CD8-positive, alpha-beta memory T cell (primary cell): ENCODE measurements around the gene MEI1. TPM values are rescaled to one million over a fixed set of nuclear protein-coding genes. Genes with fewer than 3 reads are reported as not detected.
"Not testable (repeated sequence)": the region's sequence is repeated elsewhere in the genome, so short reads cannot be mapped to it uniquely, and the experiment has no call there.

ENCODE experiments used
- CTCF ChIA-PET: fragments of 350-600 bp; sonication (Branson Sonifier 250); formaldehyde crosslinking; loops from one replicate; lab custom pipeline; 2021; ENCODE audit warnings: antibody characterized with exemption; lab: Charles Lee
- POLR2A ChIA-PET: fragments of 350-600 bp; sonication (Branson Sonifier 250); formaldehyde crosslinking; loops from one replicate; lab custom pipeline; 2021; ENCODE audit warnings: antibody characterized with exemption; lab: Charles Lee
- DNase-seq, 5 donors: peaks; one replicate each; pipeline versions ENCODE4 v3.0.0 to v3.0.0-alpha.2; 2020 to 2022; ENCODE audit warnings: mixed read lengths in 1 of 5
- H3K27ac ChIP-seq: one replicate; pipeline ENCODE4 v1.7.0; 2013; ENCODE audit warnings: low read depth, mild to moderate bottlenecking, low read length, moderate library complexity
- H3K27me3 ChIP-seq: 2 replicates; pipeline ENCODE4 v1.7.0; 2013; ENCODE audit warnings: low read length, mild to moderate bottlenecking; ENCODE audit not compliant: insufficient read depth, poor library complexity, severe bottlenecking
- H3K36me3 ChIP-seq: 2 replicates; pipeline ENCODE4 v1.7.0; 2013; ENCODE audit warnings: mild to moderate bottlenecking, low read length, moderate library complexity; ENCODE audit not compliant: insufficient read depth
- H3K4me1 ChIP-seq: 2 replicates; pipeline ENCODE4 v1.7.0; 2013; ENCODE audit warnings: mild to moderate bottlenecking, low read length, moderate library complexity; ENCODE audit not compliant: insufficient read depth
- H3K4me3 ChIP-seq: 2 replicates; pipeline ENCODE4 v1.7.0; 2013; ENCODE audit warnings: mild to moderate bottlenecking, low read length
- H3K9me3 ChIP-seq: 2 replicates; pipeline ENCODE4 v1.7.0; 2013; ENCODE audit warnings: mild to moderate bottlenecking, low read length
- H3K27ac Mint-ChIP-seq, 8 donors: one replicate each; pipeline ENCODE4 v1.8.0; 2020 to 2021; ENCODE audit warnings: mixed read lengths in 8 of 8, mild to moderate bottlenecking in 6 of 8, inconsistent platforms in 3 of 8, moderate library complexity in 3 of 8
- H3K27me3 Mint-ChIP-seq, 2 donors: one replicate each; pipeline ENCODE4 v1.8.0; 2020 to 2021; ENCODE audit warnings: mixed read lengths in 2 of 2, mild to moderate bottlenecking in 1 of 2, moderate library complexity in 1 of 2
- H3K36me3 Mint-ChIP-seq, 3 donors: one replicate each; pipeline ENCODE4 v1.8.0; 2020 to 2021; ENCODE audit warnings: mixed read lengths in 3 of 3, inconsistent platforms in 1 of 3, mild to moderate bottlenecking in 1 of 3
- H3K4me1 Mint-ChIP-seq, 3 donors: one replicate each; pipeline ENCODE4 v1.8.0; 2020 to 2021; ENCODE audit warnings: mixed read lengths in 3 of 3, inconsistent platforms in 1 of 3, mild to moderate bottlenecking in 1 of 3
- H3K4me3 Mint-ChIP-seq, 7 donors: one replicate each; pipeline ENCODE4 v1.8.0; 2020 to 2021; ENCODE audit warnings: mixed read lengths in 7 of 7, mild to moderate bottlenecking in 6 of 7, moderate library complexity in 4 of 7, inconsistent platforms in 2 of 7
- H3K9me3 Mint-ChIP-seq, 5 donors: one replicate each; pipeline ENCODE4 v1.8.0; 2020 to 2022; ENCODE audit warnings: mixed read lengths in 5 of 5, mild to moderate bottlenecking in 3 of 5, moderate library complexity in 2 of 5, inconsistent platforms in 1 of 5
- polyA plus RNA-seq: library from polyadenylated mRNA; unstranded; fragments of 300-500 nt; fragmentation: Illumina TruSeq; gene quantifications from one replicate; pipeline ENCODE4 v1.2.3, GENCODE V29; 2021
- total RNA-seq, 2 experiments: library from RNA; stranded (reverse); gene quantifications; one replicate each; pipeline ENCODE4 v1.2.3, GENCODE V29; 2021

Gene MEI1
- total and polyA plus RNA-seq, 3 experiments from 2014 or later: 33.9 to 150 (median 36.3) TPM

- Mint-ChIP-seq H3K27me3 (no peaks in the 10 kb centered on the region), H3K4me1 (no peaks in the 10 kb centered on the region), H3K9me3 (peaks cover 0 to 1% (median 0%) of the 10 kb centered on the region in 5 donors), H3K4me3 (no peak overlapping the region), H3K27ac (no peak overlapping the region), H3K36me3 (peaks cover 17 to 95% (median 19%) of the 10 kb centered on the region in 3 donors)
- Histone ChIP-seq H3K27ac (no peak overlapping the region), H3K4me3 (no peak overlapping the region), H3K27me3 (no peaks in the 10 kb centered on the region), H3K36me3 (peaks cover 75% of the 10 kb centered on the region), H3K9me3 (no peaks in the 10 kb centered on the region), H3K4me1 (no peaks in the 10 kb centered on the region)
- no peak for DNase-seq
- ChIA-PET CTCF (interaction anchor here (3.1 kb wide), 1 partner anchor 8 kb away, joined by 12 read pairs; no protein-coding TSS in a partner anchor), POLR2A (no interaction called here)
Observed at GRCh38 chr22:41658869-41659268, 40.4 kb upstream of the MEI1 start.

- Histone ChIP-seq H3K4me3 (no peak overlapping the region), H3K9me3 (no peaks in the 10 kb centered on the region), H3K27me3 (no peaks in the 10 kb centered on the region), H3K4me1 (no peaks in the 10 kb centered on the region), H3K36me3 (peaks cover 72% of the 10 kb centered on the region), H3K27ac (no peak overlapping the region)
- DNase-seq: no peak
- Mint-ChIP-seq H3K4me1 (no peaks in the 10 kb centered on the region), H3K27ac (peak overlapping the region in 5 of 8 donors; percentile 27 to 93 (median 72)), H3K36me3 (peaks cover 17 to 94% (median 19%) of the 10 kb centered on the region in 3 donors), H3K4me3 (no peak overlapping the region), H3K27me3 (no peaks in the 10 kb centered on the region), H3K9me3 (peaks cover 0 to 1% (median 0%) of the 10 kb centered on the region in 5 donors)
- POLR2A ChIA-PET: interaction anchor here (0.6 kb wide), 1 partner anchor 712 kb away, joined by 4 read pairs; no protein-coding TSS in a partner anchor
- CTCF ChIA-PET: interaction anchor here (1.5 kb wide), 1 partner anchor 281 kb away, joined by 4 read pairs; no protein-coding TSS in a partner anchor
Observed at GRCh38 chr22:41659941-41660340, 39.4 kb upstream of the MEI1 start.

- no peak for DNase-seq
- no peaks in the 10 kb centered on the region for H3K27me3 ChIP-seq
- H3K4me3 Mint-ChIP-seq: no peak overlapping the region
- peaks cover 17 to 94% (median 19%) of the 10 kb centered on the region in 3 donors for H3K36me3 Mint-ChIP-seq
- H3K9me3 ChIP-seq: no peaks in the 10 kb centered on the region
- ChIA-PET CTCF (interaction anchor here (1.5 kb wide), 1 partner anchor 281 kb away, joined by 4 read pairs; no protein-coding TSS in a partner anchor), POLR2A (interaction anchor here (0.6 kb wide), 1 partner anchor 711 kb away, joined by 4 read pairs; no protein-coding TSS in a partner anchor)
- H3K27ac Mint-ChIP-seq: peak overlapping the region in 6 of 8 donors; percentile 6 to 93 (median 54)
- H3K4me1 Mint-ChIP-seq: peaks cover 0 to 2% (median 0%) of the 10 kb centered on the region in 3 donors
- H3K36me3 ChIP-seq: peaks cover 67% of the 10 kb centered on the region
- H3K9me3 Mint-ChIP-seq: peaks cover 0 to 1% (median 0%) of the 10 kb centered on the region in 5 donors
- H3K27ac ChIP-seq: no peak overlapping the region
- H3K4me1 ChIP-seq: no peaks in the 10 kb centered on the region
- H3K27me3 Mint-ChIP-seq: no peaks in the 10 kb centered on the region
- H3K4me3 ChIP-seq: no peak overlapping the region
Observed at GRCh38 chr22:41660416-41660815, 38.9 kb upstream of the MEI1 start.

GRCh38 chr22:41661088-41661487, 38.2 kb upstream of the MEI1 start:
- Mint-ChIP-seq H3K36me3 (peaks cover 17 to 89% (median 17%) of the 10 kb centered on the region in 3 donors), H3K9me3 (peaks cover 0 to 1% (median 0%) of the 10 kb centered on the region in 5 donors), H3K4me1 (peaks cover 0 to 3% (median 0%) of the 10 kb centered on the region in 3 donors), H3K27me3 (no peaks in the 10 kb centered on the region), H3K27ac (peak overlapping the region in 3 of 8 donors; percentile 27 to 82 (median 41)), H3K4me3 (no peak overlapping the region)
- Histone ChIP-seq H3K4me1 (no peaks in the 10 kb centered on the region), H3K4me3 (no peak overlapping the region), H3K36me3 (peaks cover 67% of the 10 kb centered on the region), H3K9me3 (no peaks in the 10 kb centered on the region), H3K27me3 (no peaks in the 10 kb centered on the region), H3K27ac (no peak overlapping the region)
- CTCF ChIA-PET: interaction anchor here (1.5 kb wide), 1 partner anchor 280 kb away, joined by 4 read pairs; no protein-coding TSS in a partner anchor
- no peak for DNase-seq
- POLR2A ChIA-PET: interaction anchor here (0.6 kb wide), 1 partner anchor 296 kb away, joined by 7 read pairs; no protein-coding TSS in a partner anchor

GRCh38 chr22:41661713-41662112, 37.6 kb upstream of the MEI1 start:
- Histone ChIP-seq H3K27ac (no peak overlapping the region), H3K4me3 (no peak overlapping the region), H3K36me3 (peaks cover 64% of the 10 kb centered on the region), H3K9me3 (no peaks in the 10 kb centered on the region), H3K27me3 (no peaks in the 10 kb centered on the region), H3K4me1 (peaks cover 3% of the 10 kb centered on the region)
- ChIA-PET POLR2A (interaction anchor here (0.6 kb wide), 1 partner anchor 296 kb away, joined by 7 read pairs; no protein-coding TSS in a partner anchor), CTCF (no interaction called here)
- DNase-seq: no peak
- H3K4me3 Mint-ChIP-seq: no peak overlapping the region
- H3K36me3 Mint-ChIP-seq: peaks cover 17 to 86% (median 17%) of the 10 kb centered on the region in 3 donors
- no peaks in the 10 kb centered on the region for H3K27me3 Mint-ChIP-seq
- H3K9me3 Mint-ChIP-seq: peaks cover 0 to 1% (median 0%) of the 10 kb centered on the region in 5 donors
- peak overlapping the region in 2 of 8 donors; percentile 27 to 71 for H3K27ac Mint-ChIP-seq
- H3K4me1 Mint-ChIP-seq: peaks cover 3 to 5% (median 4%) of the 10 kb centered on the region in 3 donors

- Mint-ChIP-seq H3K4me1 (peaks cover 12 to 13% (median 12%) of the 10 kb centered on the region in 3 donors), H3K36me3 (peaks cover 15 to 69% (median 17%) of the 10 kb centered on the region in 3 donors), H3K27ac (peak overlapping the region in 5 of 8 donors; percentile 8 to 86 (median 66))
- H3K9me3 ChIP-seq, POLR2A ChIA-PET, H3K4me3 ChIP-seq, H3K9me3 Mint-ChIP-seq, H3K27me3 Mint-ChIP-seq, H3K27me3 ChIP-seq, CTCF ChIA-PET, DNase-seq, H3K27ac ChIP-seq, H3K4me3 Mint-ChIP-seq: not testable (repeated sequence)
- peaks cover 10% of the 10 kb centered on the region for H3K4me1 ChIP-seq
- peaks cover 51% of the 10 kb centered on the region for H3K36me3 ChIP-seq
Observed at GRCh38 chr22:41663594-41663993, 35.7 kb upstream of the MEI1 start.

GRCh38 chr22:41664490-41664889, 34.8 kb upstream of the MEI1 start:
- ChIA-PET POLR2A (no interaction called here), CTCF (interaction anchor here (1.1 kb wide), 1 partner anchor 61 kb away, joined by 3 read pairs; no protein-coding TSS in a partner anchor)
- Mint-ChIP-seq H3K36me3 (peaks cover 15 to 62% (median 17%) of the 10 kb centered on the region in 3 donors), H3K4me1 (peaks cover 12 to 15% (median 13%) of the 10 kb centered on the region in 3 donors), H3K9me3 (peaks cover 0 to 1% (median 0%) of the 10 kb centered on the region in 5 donors), H3K27me3 (no peaks in the 10 kb centered on the region), H3K27ac (peak overlapping the region in 3 of 8 donors; percentile 43 to 73 (median 52)), H3K4me3 (peak overlapping the region in 2 of 7 donors; percentile 6 to 52)
- no peaks in the 10 kb centered on the region for H3K27me3 ChIP-seq
- no peak overlapping the region for H3K27ac ChIP-seq
- no peak overlapping the region for H3K4me3 ChIP-seq
- H3K4me1 ChIP-seq: peaks cover 10% of the 10 kb centered on the region
- H3K9me3 ChIP-seq: no peaks in the 10 kb centered on the region
- DNase-seq: no peak
- H3K36me3 ChIP-seq: peaks cover 51% of the 10 kb centered on the region

GRCh38 chr22:41664951-41665350, 34.4 kb upstream of the MEI1 start:
- Mint-ChIP-seq H3K36me3 (peaks cover 15 to 58% (median 16%) of the 10 kb centered on the region in 3 donors), H3K27ac (peak overlapping the region in 3 of 8 donors; percentile 23 to 73 (median 58)), H3K4me1 (peaks cover 12 to 15% (median 13%) of the 10 kb centered on the region in 3 donors), H3K9me3 (peaks cover 0 to 1% (median 0%) of the 10 kb centered on the region in 5 donors), H3K27me3 (no peaks in the 10 kb centered on the region), H3K4me3 (peak overlapping the region in 1 of 7 donors; percentile 52)
- peaks cover 10% of the 10 kb centered on the region for H3K4me1 ChIP-seq
- no peak overlapping the region for H3K27ac ChIP-seq
- ChIA-PET POLR2A (no interaction called here), CTCF (interaction anchor here (1.0 to 3.8 kb wide), 4 partner anchors 17 to 61 kb away, joined by 3 to 43 read pairs (median 4); partner anchors contain the start of gene MEI1)
- no peaks in the 10 kb centered on the region for H3K9me3 ChIP-seq
- DNase-seq: no peak
- H3K36me3 ChIP-seq: peaks cover 46% of the 10 kb centered on the region
- H3K27me3 ChIP-seq: no peaks in the 10 kb centered on the region
- no peak overlapping the region for H3K4me3 ChIP-seq
